Femur (tissue), 1 donor: Measurements from ENCODE around the gene SIMC1.

ENCODE experiments used
- DNase-seq: peaks from one replicate; pipeline ENCODE4 v3.0.0-alpha.2; 2017

The SIMC1 gene

DNA sequence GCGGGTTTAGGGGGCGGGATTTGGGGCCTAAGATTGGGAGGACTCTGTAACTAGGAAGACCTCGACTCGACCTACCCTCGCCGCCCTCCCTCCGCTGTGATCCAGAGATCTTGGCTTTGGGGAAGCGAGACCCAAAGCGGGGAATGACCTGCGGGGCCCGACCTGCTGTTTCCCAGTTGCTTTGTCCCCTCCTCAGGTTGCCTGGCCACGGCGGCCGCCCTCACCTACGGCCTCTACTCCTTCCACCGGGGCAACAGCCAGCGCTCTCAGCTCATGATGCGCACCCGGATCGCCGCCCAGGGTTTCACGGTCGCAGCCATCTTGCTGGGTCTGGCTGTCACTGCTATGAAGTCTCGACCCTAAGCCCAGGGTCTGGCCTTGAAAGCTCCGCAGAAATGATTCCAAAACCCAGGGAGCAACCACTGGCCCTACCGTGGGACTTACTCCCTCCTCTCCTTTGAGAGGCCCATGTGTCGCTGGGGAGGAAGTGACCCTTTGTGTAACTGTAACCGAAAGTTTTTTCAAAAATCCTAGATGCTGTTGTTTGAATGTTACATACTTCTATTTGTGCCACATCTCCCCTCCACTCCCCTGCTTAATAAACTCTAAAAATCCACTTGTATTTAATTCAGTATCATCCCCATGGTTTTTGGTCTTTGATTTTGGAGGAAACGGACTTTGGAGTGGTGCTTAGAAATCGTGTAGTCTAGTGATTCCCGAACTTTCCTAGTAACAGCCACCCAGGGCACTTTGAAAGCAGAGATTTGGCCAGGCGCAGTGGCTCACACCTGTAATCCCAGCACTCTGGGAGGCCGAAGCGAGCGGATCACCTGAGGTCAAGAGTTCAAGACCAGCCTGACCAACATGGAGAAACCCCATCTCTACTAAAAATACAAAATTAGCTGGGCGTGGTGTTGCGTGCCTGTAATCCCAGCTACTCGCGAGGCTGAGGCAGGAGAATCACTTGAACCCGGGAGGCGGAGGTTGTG lies 151.2 kb downstream of the SIMC1 start:
- DNase-seq, result no peak

DNA sequence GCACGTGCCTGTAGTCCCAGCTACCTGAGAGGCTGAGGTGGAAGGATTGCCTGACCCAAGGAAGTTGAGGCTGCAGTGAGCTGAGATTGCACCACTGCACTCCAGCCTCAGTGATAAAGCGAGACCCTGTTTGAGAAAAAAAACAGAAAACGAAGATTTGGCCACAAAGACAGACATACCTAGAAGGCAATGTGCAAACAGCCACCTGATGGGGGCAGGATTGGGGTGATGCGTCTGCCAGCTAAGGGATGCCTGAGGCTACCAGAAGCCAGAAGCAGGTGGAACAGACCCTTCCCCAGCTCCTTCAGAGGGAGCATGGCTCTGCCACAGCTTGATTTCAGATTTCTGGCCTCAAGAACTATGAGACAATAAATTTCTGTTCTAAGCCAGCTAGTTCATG lies 153.3 kb downstream of the SIMC1 start:
- no peak for DNase-seq

DNA sequence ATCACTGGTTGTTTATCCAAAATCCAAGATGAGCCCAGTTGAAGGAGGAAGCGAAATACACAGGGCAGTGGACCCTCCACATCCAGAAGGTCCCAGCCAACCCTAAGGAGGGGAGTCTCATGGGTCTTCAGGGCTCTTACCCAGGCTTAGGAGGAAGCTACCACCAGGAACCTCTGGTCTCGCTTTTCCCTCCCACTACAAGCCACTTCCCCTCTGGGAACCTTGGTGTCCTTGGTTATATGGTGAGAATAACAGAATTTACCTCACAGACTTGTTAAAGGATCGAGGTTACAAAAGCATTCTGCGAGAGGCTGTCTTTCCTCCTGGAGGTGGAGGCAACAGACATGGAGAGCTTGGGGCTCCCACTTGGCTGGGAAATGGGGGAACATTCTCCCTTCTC lies 153.8 kb downstream of the SIMC1 start:
- no peak for DNase-seq

DNA sequence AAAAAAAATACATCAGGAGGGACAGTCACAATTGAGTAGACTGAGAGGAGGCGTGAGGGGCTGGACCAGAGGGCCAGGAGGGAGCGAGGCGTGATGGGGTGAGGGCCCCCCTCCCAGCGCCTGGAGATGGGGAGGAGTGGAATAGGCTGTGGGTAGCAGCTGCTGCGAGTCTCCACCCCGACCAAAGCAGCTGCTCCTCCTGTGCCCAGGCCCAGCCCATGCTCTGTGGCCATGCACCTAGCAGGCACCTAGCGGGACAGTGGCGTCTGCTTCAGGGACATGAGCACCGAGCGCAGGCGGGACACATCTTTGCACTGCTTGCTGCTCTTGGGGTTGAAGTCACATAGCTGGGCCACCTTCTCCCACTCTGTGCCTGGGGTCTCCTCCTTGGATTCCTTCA lies 154.3 kb downstream of the SIMC1 start:
- no peak for DNase-seq

DNA sequence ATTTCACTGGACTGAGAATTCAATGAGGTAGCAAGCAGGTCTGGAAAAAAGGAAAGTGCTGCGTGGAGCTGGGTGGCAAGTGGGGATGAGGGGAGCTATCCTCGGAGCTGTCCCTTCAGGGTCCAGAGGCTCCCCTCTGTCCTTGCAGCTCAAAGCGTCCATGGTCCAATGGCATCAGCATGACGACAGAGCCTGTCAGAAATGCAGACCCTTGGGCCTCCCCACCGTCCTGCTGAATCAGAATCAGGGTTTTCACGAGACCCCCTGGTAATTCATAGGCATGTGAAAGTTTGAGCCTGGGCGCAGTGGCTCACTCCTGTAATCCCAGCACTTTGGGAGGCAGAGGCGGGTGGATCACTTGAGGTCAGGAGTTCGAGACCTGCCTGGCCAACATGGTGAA lies 155.9 kb downstream of the SIMC1 start:
- no peak for DNase-seq

DNA sequence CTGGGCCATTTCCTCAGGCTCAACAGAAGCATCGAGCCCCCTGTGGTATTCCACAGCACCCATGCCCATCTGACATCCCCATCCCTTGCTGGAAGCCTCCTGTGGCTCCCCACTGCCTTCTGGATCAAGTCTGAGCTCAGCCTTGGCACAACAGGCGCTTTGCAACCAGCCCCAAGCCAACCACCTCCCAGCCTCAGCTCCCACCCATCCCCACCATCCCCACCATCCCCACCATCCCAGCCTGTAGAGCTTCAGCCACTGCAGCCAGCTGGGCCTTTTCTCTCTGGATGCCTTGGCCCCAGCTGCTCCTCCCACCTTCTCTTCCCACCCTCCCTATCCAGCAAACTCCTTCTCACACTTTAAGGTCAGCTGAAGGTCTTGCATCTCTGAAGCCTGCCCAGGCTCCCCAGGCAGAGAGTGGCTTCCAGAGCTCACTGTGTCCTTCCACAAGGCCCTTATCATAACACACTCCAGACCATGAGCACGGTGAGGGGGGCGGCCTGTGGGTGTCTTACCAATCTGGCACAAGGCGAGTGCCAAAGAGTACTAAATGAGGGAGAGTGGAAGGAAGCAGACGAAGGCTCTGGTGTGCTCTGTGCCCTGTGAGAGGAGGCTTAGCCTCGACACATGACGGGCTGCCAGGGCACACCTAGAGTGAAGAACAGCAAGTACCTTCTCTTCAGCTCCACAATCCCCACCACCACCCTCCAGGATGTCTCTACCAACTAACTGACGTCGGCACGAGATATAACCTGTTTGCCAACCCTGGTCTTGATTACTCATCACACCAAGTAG lies 156.9 kb downstream of the SIMC1 start:
- DNase-seq, result no peak
